A673 (cell line): ENCODE data around the gene OR5W2.

Experiments
- CTCF ChIP-seq: fragments of 300-800, 200-600 bp; sonication (generic); conservative IDR thresholded peaks from 2 replicates; pipeline ENCODE4 v1.5.1; 2017; ENCODE audit warnings: low read depth, mild to moderate bottlenecking, antibody characterized with exemption, low read length, moderate library complexity, mixed read lengths
- EZH2 ChIP-seq: fragments of 200-600 bp; sonication (generic); IDR thresholded peaks from 2 replicates; pipeline ENCODE4 v1.6.1; 2017; ENCODE audit warnings: borderline replicate concordance, low read depth, mild to moderate bottlenecking, mixed read lengths, antibody characterized with exemption, low read length; ENCODE audit not compliant: poor library complexity, severe bottlenecking

GRCh38 chr11:55902308-55902707, 12.1 kb downstream of the OR5W2 start:
- no peak for TF ChIP-seq EZH2
- no peak for TF ChIP-seq CTCF
